VCaP (cell line): ENCODE results near the gene MMS22L.

Experiments used
- H3K27ac ChIP-seq: fragments of 450-650 bp; 2 replicates; pipeline ENCODE4 v1.5.1; 2017
- TF ChIP-seq, protein P1 (sequence below): fragments of 450-650 bp; conservative IDR thresholded peaks from 2 replicates; pipeline ENCODE4 v1.5.1; 2017; ENCODE audit warnings: mild to moderate bottlenecking, moderate library complexity

MMS22L gene

DNA sequence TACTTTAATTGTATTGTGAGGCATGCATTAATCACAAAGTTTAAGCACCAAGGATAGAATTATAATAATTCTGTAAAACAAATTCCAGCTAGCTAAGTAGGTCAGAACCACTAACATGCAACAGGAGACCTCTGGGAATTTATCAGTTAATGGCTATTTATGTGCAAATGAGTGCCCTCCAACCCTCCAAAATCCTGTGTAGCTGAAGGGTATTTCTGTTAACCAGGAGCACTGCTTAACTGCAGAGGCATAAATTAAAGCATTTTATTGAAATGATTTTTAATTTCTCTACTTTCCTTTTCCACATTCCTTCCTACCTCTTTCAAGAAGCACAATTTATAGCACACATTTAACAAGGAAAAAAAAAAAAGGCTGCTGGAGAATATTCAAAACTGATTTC, 77.0 kb downstream of the MMS22L start:
- H3K27ac ChIP-seq = no peak overlapping the region
- TF ChIP-seq, protein P1, sequence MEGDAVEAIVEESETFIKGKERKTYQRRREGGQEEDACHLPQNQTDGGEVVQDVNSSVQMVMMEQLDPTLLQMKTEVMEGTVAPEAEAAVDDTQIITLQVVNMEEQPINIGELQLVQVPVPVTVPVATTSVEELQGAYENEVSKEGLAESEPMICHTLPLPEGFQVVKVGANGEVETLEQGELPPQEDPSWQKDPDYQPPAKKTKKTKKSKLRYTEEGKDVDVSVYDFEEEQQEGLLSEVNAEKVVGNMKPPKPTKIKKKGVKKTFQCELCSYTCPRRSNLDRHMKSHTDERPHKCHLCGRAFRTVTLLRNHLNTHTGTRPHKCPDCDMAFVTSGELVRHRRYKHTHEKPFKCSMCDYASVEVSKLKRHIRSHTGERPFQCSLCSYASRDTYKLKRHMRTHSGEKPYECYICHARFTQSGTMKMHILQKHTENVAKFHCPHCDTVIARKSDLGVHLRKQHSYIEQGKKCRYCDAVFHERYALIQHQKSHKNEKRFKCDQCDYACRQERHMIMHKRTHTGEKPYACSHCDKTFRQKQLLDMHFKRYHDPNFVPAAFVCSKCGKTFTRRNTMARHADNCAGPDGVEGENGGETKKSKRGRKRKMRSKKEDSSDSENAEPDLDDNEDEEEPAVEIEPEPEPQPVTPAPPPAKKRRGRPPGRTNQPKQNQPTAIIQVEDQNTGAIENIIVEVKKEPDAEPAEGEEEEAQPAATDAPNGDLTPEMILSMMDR = no peak

DNA sequence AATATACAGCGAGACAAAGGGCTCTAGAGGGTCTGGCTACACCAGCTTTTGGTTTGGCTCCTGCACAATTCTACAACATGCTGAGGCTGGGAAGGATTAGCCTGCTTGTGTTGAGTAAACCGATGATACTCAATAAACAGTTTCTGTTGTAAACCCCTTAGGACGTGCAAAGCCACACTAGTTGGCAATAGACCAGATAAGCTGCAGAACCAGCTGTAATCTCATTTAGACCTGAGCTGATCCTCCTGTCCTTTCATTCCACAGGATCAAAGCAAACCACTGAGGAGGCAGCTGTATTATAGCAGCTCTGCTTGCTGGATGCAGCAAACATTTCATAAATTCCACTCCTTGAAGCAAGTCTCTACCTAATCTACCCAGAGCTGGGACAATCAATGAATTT, 79.7 kb downstream of the MMS22L start:
- peak overlapping the region; percentile 19 for H3K27ac ChIP-seq
- TF ChIP-seq, protein P1 = no peak

DNA sequence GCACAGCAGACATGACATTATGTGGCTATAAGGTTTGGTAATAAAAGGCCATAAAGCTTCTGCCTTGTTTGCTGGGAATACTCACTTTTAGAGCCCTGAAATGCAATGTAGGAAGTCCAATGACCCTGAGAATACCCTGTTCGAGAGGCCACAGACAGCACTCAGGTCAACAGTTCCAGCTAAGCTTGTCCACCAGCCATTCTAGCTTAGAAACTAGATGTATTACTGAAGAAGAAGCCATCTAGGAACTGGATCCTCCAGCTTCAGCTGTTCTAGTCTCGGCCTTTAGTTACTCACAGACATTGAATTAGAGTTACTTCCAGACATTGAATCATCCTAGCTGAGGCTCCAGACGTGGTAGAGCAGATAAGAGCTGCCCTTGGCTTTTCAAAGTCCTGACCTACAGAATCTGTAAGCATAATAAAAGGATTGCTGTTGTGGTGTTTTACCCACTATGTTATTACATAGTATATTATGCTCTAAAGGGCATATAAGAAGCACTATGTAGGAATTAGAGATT, 84.9 kb downstream of the MMS22L start:
- TF ChIP-seq, protein P1 = no peak
- H3K27ac ChIP-seq = no peak overlapping the region

DNA sequence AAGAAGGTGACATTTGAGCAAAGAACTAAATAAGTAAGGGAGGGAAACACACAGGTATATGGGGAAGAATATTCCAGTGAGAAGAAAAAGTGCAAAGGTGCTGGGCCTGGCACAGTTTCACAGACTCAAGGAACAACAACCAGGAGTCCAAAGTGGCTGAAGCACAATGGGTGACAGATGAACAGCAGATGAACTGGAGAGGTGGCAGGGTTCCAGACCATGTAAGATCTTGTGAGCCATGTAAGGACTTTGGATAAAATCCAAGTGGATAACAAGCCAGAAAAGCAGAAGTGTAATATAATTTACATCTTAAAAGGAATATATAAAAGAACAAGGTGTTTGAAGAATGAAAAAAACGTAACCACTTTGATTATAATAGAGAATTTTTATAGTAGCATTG, 87.9 kb downstream of the MMS22L start:
- TF ChIP-seq, protein P1 = no peak
- peak overlapping the region; percentile 28; the same call in 1 of the 2 replicates for H3K27ac ChIP-seq

DNA sequence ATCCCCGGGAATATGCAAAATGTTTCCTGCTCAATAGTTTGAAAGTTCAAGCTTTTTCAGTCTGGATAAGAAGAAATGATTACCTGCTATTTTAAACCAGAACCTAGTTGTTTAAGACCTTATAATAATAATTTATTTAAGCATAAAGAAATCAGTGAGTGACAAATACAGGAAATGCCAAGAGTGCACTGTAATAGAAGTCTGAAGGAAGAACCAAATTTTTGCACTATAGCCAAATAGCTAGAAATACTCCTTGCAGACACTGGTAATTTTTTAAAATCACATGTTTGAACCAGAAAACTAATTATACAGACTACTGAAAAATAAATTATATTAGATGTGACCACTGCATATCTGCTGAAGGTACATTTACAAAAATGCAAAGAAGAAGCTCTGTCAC, 93.2 kb downstream of the MMS22L start:
- H3K27ac ChIP-seq = 0 out of 2 replicates have a peak overlapping the region, but pooled peaks have one; percentile 8
- TF ChIP-seq, protein P1 = no peak

DNA sequence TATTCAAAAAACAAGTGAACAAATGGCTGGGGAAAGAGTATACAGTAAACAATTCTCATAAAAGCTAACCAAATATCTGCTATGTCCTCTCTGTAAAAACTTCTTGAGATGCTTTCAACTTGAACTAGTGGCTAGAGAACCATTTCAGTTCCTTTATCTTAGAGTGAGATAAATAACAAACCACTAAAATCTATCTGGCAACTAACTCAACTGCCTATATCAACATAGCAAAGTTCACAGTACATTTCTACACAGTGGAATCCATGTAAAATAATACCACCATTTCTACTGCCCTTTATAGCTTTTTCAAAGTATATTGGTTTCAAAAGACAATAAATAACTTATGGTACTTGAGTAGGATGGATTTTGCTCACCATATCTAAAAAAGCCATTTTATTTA, 95.1 kb downstream of the MMS22L start:
- H3K27ac ChIP-seq = no peak overlapping the region
- TF ChIP-seq, protein P1 = no peak

DNA sequence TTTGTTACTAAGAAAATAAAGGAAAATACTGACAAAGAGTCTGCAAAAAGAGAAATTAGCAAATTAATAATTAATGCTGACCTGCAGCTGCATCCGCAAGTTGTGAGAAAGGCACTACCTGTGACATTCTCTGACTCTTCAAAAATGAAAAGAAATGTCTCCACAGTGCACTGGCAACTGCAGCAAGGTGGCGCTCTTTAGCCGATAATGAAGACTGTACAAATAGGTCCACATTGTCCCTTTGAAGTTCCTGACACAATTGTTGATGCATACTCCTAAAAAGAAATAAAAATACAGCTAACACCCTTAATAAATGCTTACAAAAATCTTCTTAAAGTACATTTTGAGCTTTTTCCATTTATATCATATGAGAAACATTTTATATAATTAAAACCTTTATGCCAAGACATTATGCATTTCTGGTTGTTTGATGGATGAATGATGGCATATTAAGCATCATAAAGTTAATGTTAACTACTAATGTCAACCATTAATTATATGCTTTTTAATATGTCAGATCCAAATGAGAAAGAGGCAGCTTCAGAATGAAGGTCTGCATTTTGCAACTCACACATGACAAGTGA, 96.5 kb downstream of the MMS22L start:
- TF ChIP-seq, protein P1 = peak; percentile 89
- no peak overlapping the region for H3K27ac ChIP-seq
